SK-N-SH treated with all-trans-retinoic acid at 6 μM for 48 hours (cell line): ENCODE measurements around the gene HMBS.

ENCODE experiments used
- ARNTL ChIP-seq: fragments of 450-650 bp; formaldehyde crosslinking; IDR thresholded peaks from 2 replicates; pipeline ENCODE4 v1.5.0; 2020; ENCODE audit warnings: low read depth, mild to moderate bottlenecking, moderate library complexity, borderline replicate concordance
- ISL1 ChIP-seq: fragments of 250-450 bp; sonication (Bioruptor Pico); IDR thresholded peaks from 2 replicates; pipeline ENCODE4 v2.1.2; 2022; ENCODE audit warnings: mild to moderate bottlenecking, moderate library complexity
- ZFP30 ChIP-seq: fragments of 450-650 bp; formaldehyde crosslinking; IDR thresholded peaks from 2 replicates; pipeline ENCODE4 v1.5.0; 2022; ENCODE audit warnings: mild to moderate bottlenecking, moderate library complexity
- ZNF70 ChIP-seq: fragments of 450-650 bp; formaldehyde crosslinking; IDR thresholded peaks from 2 replicates; pipeline ENCODE4 v1.5.0; 2020; ENCODE audit warnings: mild to moderate bottlenecking, moderate library complexity
- ZNF8 ChIP-seq: fragments of 450-650 bp; formaldehyde crosslinking; IDR thresholded peaks from 2 replicates; pipeline ENCODE4 v1.5.0; 2020; ENCODE audit warnings: mild to moderate bottlenecking, moderate library complexity
- TF ChIP-seq, protein P1 (sequence below): fragments of 250-450 bp; sonication (Bioruptor Pico); IDR thresholded peaks from 2 replicates; pipeline ENCODE4 v1.5.0; 2020; ENCODE audit warnings: mild to moderate bottlenecking, moderate library complexity
- TF ChIP-seq, protein P2 (sequence below): fragments of 250-450 bp; sonication (Bioruptor Pico); IDR thresholded peaks from 2 replicates; pipeline ENCODE4 v1.5.1; 2020; ENCODE audit warnings: low read depth, mild to moderate bottlenecking, moderate library complexity

DNA sequence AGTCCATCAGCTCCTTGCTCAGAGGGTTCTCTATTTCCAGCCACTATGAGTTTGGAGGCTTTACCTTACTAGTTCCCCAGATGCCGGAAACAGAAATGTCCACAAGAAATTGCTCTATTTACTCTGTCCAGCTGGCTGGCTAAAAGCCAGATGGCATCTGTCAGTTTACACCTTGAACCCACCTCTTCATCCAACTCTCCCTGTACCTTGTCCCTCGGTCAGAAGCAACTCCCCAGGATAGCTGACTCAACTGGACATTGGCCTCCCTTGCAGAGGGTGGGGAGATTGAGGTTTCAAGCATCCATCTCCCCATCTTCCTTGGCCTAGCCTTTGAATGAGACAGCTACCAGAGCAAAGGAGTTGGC is 24.2 kb downstream of the HMBS start:
- no peak for TF ChIP-seq ZFP30 (CRISPR knock-in tag)
- no peak for TF ChIP-seq ARNTL (CRISPR knock-in tag)
- TF ChIP-seq, protein P1, sequence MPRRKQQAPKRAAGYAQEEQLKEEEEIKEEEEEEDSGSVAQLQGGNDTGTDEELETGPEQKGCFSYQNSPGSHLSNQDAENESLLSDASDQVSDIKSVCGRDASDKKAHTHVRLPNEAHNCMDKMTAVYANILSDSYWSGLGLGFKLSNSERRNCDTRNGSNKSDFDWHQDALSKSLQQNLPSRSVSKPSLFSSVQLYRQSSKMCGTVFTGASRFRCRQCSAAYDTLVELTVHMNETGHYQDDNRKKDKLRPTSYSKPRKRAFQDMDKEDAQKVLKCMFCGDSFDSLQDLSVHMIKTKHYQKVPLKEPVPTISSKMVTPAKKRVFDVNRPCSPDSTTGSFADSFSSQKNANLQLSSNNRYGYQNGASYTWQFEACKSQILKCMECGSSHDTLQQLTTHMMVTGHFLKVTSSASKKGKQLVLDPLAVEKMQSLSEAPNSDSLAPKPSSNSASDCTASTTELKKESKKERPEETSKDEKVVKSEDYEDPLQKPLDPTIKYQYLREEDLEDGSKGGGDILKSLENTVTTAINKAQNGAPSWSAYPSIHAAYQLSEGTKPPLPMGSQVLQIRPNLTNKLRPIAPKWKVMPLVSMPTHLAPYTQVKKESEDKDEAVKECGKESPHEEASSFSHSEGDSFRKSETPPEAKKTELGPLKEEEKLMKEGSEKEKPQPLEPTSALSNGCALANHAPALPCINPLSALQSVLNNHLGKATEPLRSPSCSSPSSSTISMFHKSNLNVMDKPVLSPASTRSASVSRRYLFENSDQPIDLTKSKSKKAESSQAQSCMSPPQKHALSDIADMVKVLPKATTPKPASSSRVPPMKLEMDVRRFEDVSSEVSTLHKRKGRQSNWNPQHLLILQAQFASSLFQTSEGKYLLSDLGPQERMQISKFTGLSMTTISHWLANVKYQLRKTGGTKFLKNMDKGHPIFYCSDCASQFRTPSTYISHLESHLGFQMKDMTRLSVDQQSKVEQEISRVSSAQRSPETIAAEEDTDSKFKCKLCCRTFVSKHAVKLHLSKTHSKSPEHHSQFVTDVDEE (CRISPR knock-in tag) = no peak
- TF ChIP-seq ZNF70 (CRISPR knock-in tag) = no peak
- TF ChIP-seq, protein P2, sequence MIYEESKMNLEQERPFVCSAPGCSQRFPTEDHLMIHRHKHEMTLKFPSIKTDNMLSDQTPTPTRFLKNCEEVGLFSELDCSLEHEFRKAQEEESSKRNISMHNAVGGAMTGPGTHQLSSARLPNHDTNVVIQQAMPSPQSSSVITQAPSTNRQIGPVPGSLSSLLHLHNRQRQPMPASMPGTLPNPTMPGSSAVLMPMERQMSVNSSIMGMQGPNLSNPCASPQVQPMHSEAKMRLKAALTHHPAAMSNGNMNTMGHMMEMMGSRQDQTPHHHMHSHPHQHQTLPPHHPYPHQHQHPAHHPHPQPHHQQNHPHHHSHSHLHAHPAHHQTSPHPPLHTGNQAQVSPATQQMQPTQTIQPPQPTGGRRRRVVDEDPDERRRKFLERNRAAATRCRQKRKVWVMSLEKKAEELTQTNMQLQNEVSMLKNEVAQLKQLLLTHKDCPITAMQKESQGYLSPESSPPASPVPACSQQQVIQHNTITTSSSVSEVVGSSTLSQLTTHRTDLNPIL (CRISPR knock-in tag) = no peak
- no peak for TF ChIP-seq ISL1 (CRISPR knock-in tag)
- TF ChIP-seq ZNF8 (CRISPR knock-in tag) = no peak
